K562 (cell line): ENCODE measurements around the gene LCN1. TPM values are rescaled to one million over a fixed set of nuclear protein-coding genes. Genes with fewer than 3 reads are reported as not detected.

Source experiments
- CBX3 ChIP-seq, 2 experiments: IDR thresholded peaks; 1 replicate in 1 of 2; 2 replicates in 1 of 2; pipeline ENCODE4 v1.6.1; 2012; ENCODE audit warnings: inconsistent platforms in 2 of 2, low read length in 2 of 2, borderline replicate concordance in 1 of 2, control low read depth in 1 of 2
- COPS2 ChIP-seq: fragments of 450-650 bp; conservative IDR thresholded peaks from 2 replicates; pipeline ENCODE4 v1.6.1; 2016; ENCODE audit warnings: mild to moderate bottlenecking, moderate library complexity
- GABPA ChIP-seq: fragments of 200-800 bp; sonication (Bioruptor generic); conservative IDR thresholded peaks from 2 replicates; pipeline ENCODE4 v1.6.1; 2016; ENCODE audit warnings: low read depth, missing genetic modification characterization, missing compliant biosample characterization
- POLR2B ChIP-seq: fragments of 450-650 bp; IDR thresholded peaks from 2 replicates; pipeline ENCODE4 v1.6.1; 2018; ENCODE audit warnings: low read depth; ENCODE audit not compliant: partially characterized antibody
- PPARD ChIP-seq: fragments of 250-450 bp; sonication (Bioruptor Pico); IDR thresholded peaks from 2 replicates; pipeline ENCODE4 v1.8.0; 2022; ENCODE audit warnings: inconsistent platforms, mild to moderate bottlenecking, moderate library complexity
- RBM34 ChIP-seq: fragments of 200-400 bp; formaldehyde crosslinking; IDR thresholded peaks from 2 replicates; pipeline ENCODE4 v1.6.1; 2018; ENCODE audit warnings: low read length, borderline replicate concordance; ENCODE audit not compliant: insufficient read depth
- SRSF3 ChIP-seq: fragments of 200-400 bp; formaldehyde crosslinking; IDR thresholded peaks from 2 replicates; pipeline ENCODE4 v1.6.1; 2016; ENCODE audit warnings: mild to moderate bottlenecking, low read length, moderate library complexity; ENCODE audit not compliant: insufficient read depth
- YY1 ChIP-seq, 3 experiments: IDR thresholded peaks; 2 replicates each; pipeline ENCODE4 v1.6.1; 2011; ENCODE audit warnings: low read length in 2 of 3, mild to moderate bottlenecking in 2 of 3, moderate library complexity in 2 of 3, borderline replicate concordance in 1 of 3, control low read depth in 1 of 3, low read depth in 1 of 3; ENCODE audit not compliant: insufficient read depth in 3 of 3, insufficient replicate concordance in 2 of 3, control insufficient read depth in 1 of 3, insufficient read length in 1 of 3; ENCODE audit errors: extremely low read depth in 1 of 3
- ZBTB7A ChIP-seq: IDR thresholded peaks from 2 replicates; pipeline ENCODE4 v1.6.1; 2011; ENCODE audit warnings: low read depth, mild to moderate bottlenecking, low read length, moderate library complexity, borderline replicate concordance; ENCODE audit not compliant: control insufficient read depth
- ZNF140 ChIP-seq: fragments of 250-450 bp; sonication (Bioruptor Pico); IDR thresholded peaks from 2 replicates; pipeline ENCODE4 v1.8.0; 2021; ENCODE audit warnings: moderate library complexity, mild to moderate bottlenecking, inconsistent platforms
- ZNF644 ChIP-seq: fragments of 200-800 bp; sonication (Bioruptor generic); IDR thresholded peaks from 2 replicates; pipeline ENCODE4 v1.6.1; 2016; ENCODE audit warnings: low read depth, missing genetic modification characterization, missing compliant biosample characterization
- polyA plus RNA-seq, 8 experiments: library from polyadenylated mRNA; depleted of rRNA in 4 of 8; stranded (reverse) in 5 of 8; unstranded in 3 of 8; fragments of >200 nt; fragmentation: Nextera tagmentation in 2 of 8; fragmentation: Illumina TruSeq in 1 of 8; extraction: Ambion mirVana in 2 of 8; extraction: Trizol in 1 of 8; gene quantifications; 2 replicates each; pipeline versions ENCODE4 v1.2.1 to v1.2.3, GENCODE V29; 2011 to 2014; ENCODE audit warnings: inconsistent platforms in 1 of 8, missing spikeins in 1 of 8
- total RNA-seq, 7 experiments: library from RNA; depleted of rRNA in 6 of 7; stranded (reverse); fragments of >200 nt in 6 of 7; fragmentation: Illumina TruSeq in 2 of 7; extraction: Trizol in 2 of 7; gene quantifications; 2 replicates each; pipeline versions ENCODE4 v1.2.1 to v1.2.3, GENCODE V29; 2011 to 2021; ENCODE audit warnings: low replicate concordance in 1 of 7
- TF ChIP-seq, protein P1 (sequence below), 3 experiments: fragments of 200-800 bp in 1 of 3; sonication (Bioruptor generic) in 1 of 3; sonication (generic) in 1 of 3; formaldehyde crosslinking in 1 of 3; IDR thresholded peaks; 2 replicates each; pipeline versions ENCODE4 v1.6.1 to v1.8.0; 2016 to 2022; ENCODE audit warnings: mild to moderate bottlenecking in 2 of 3, missing compliant biosample characterization in 2 of 3, missing genetic modification characterization in 2 of 3, missing genetic modification reagents in 1 of 3
- TF ChIP-seq, protein P2 (sequence below), 2 experiments: fragments of 450-650 bp; formaldehyde crosslinking in 1 of 2; IDR thresholded peaks; 2 replicates each; pipeline versions ENCODE4 v1.4.0 to v1.6.1; 2014 to 2020; ENCODE audit warnings: mild to moderate bottlenecking in 2 of 2, borderline replicate concordance in 1 of 2, low read depth in 1 of 2
- TF ChIP-seq, protein P3 (sequence below): fragments of 450-650 bp; formaldehyde crosslinking; IDR thresholded peaks from 2 replicates; pipeline ENCODE4 v1.4.0; 2022; ENCODE audit warnings: mild to moderate bottlenecking, moderate library complexity

Gene LCN1
- total and polyA plus RNA-seq, 9 of the 15 experiments (the other 6 are each of a cell fraction or from before 2014, with no cell fraction given): not detected

DNA sequence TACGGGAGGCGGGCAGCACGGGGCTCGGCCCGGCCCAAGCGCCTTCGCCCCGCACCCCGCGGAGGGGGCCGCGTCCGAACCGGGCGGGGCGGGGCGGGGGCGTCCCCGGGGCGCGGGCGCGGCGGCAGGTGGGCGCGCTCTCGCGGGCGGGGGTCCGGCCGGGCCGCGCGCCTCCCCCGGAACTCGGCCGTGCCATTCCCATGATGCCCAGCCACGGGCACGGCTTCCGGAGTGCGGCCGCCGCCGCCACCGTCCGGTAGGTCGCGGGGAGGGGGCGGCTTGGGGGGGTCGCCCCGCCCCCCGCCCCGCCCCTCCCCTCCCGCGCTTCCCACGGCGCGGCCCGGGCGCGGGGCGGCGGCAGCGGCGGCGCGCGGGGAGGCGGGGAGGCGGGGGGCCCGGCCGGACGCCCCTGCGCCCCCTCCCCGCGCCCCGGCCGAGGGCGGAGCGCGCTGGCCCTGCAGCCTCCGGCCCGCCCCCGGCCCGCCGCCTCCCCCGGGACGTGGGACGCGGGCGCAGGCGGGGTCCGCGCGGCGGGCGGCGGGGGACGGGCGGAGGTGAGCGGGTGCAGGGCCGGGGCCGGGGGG, 41.7 kb upstream of the LCN1 start, which contains the start of gene PPP1R26 (continued):
- TF ChIP-seq, protein P1, sequence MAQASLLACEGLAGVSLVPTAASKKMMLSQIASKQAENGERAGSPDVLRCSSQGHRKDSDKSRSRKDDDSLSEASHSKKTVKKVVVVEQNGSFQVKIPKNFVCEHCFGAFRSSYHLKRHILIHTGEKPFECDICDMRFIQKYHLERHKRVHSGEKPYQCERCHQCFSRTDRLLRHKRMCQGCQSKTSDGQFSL (CRISPR knock-in tag; IDR thresholded peaks at IDR 0.05): peak; percentile 65; the same call in 1 of the 2 replicates
- TF ChIP-seq, protein P1 (tag; IDR thresholded peaks at IDR 0.05): no peak; a peak in 1 of 4 replicates
- TF ChIP-seq COPS2 (no peak), RBM34 (no peak), CBX3 (IDR thresholded peaks at IDR 0.05; ENCODE audit: borderline replicate concordance in 1 of 2, low read length in 2 of 2) (no peak), YY1 (IDR thresholded peaks at IDR 0.05; ENCODE audit: borderline replicate concordance in 1 of 3, control insufficient read depth in 1 of 3, extremely low read depth in 1 of 3, insufficient read depth in 3 of 3, insufficient read length in 1 of 3, insufficient replicate concordance in 2 of 3, low read depth in 1 of 3, low read length in 2 of 3) (no peak), SRSF3 (no peak), POLR2B (no peak), PPARD (CRISPR knock-in tag) (no peak), ZNF140 (CRISPR knock-in tag) (no peak), ZBTB7A (peak; percentile 86; the same call in 1 of the 2 replicates), GABPA (tag) (peak; percentile 53), ZNF644 (tag) (no peak)
- TF ChIP-seq, protein P2, sequence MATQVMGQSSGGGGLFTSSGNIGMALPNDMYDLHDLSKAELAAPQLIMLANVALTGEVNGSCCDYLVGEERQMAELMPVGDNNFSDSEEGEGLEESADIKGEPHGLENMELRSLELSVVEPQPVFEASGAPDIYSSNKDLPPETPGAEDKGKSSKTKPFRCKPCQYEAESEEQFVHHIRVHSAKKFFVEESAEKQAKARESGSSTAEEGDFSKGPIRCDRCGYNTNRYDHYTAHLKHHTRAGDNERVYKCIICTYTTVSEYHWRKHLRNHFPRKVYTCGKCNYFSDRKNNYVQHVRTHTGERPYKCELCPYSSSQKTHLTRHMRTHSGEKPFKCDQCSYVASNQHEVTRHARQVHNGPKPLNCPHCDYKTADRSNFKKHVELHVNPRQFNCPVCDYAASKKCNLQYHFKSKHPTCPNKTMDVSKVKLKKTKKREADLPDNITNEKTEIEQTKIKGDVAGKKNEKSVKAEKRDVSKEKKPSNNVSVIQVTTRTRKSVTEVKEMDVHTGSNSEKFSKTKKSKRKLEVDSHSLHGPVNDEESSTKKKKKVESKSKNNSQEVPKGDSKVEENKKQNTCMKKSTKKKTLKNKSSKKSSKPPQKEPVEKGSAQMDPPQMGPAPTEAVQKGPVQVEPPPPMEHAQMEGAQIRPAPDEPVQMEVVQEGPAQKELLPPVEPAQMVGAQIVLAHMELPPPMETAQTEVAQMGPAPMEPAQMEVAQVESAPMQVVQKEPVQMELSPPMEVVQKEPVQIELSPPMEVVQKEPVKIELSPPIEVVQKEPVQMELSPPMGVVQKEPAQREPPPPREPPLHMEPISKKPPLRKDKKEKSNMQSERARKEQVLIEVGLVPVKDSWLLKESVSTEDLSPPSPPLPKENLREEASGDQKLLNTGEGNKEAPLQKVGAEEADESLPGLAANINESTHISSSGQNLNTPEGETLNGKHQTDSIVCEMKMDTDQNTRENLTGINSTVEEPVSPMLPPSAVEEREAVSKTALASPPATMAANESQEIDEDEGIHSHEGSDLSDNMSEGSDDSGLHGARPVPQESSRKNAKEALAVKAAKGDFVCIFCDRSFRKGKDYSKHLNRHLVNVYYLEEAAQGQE (IDR thresholded peaks at IDR 0.05; ENCODE audit: borderline replicate concordance): no peak
- TF ChIP-seq, protein P2 (CRISPR knock-in tag; IDR thresholded peaks at IDR 0.05; ENCODE audit: low read depth): no peak
- TF ChIP-seq, protein P3, sequence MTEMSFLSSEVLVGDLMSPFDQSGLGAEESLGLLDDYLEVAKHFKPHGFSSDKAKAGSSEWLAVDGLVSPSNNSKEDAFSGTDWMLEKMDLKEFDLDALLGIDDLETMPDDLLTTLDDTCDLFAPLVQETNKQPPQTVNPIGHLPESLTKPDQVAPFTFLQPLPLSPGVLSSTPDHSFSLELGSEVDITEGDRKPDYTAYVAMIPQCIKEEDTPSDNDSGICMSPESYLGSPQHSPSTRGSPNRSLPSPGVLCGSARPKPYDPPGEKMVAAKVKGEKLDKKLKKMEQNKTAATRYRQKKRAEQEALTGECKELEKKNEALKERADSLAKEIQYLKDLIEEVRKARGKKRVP (CRISPR knock-in tag): no peak
- TF ChIP-seq, all 486 proteins: peak for 8
